Lower leg skin (tissue), 3 donors: ENCODE results near the gene SLC22A16.

Source experiments
- POLR2A ChIP-seq, 2 donors: fragments of 450-650 bp; IDR thresholded peaks; one replicate each; pipeline ENCODE4 v1.6.1; 2016 to 2017; ENCODE audit warnings: antibody characterized with exemption in 2 of 2, mild to moderate bottlenecking in 1 of 2, moderate library complexity in 1 of 2
- TF ChIP-seq, protein P1 (sequence below), 3 donors: fragments of 450-650 bp; IDR thresholded peaks; one replicate each; pipeline ENCODE4 v1.5.1; 2016; ENCODE audit warnings: antibody characterized with exemption in 3 of 3, mild to moderate bottlenecking in 3 of 3, moderate library complexity in 2 of 3

DNA sequence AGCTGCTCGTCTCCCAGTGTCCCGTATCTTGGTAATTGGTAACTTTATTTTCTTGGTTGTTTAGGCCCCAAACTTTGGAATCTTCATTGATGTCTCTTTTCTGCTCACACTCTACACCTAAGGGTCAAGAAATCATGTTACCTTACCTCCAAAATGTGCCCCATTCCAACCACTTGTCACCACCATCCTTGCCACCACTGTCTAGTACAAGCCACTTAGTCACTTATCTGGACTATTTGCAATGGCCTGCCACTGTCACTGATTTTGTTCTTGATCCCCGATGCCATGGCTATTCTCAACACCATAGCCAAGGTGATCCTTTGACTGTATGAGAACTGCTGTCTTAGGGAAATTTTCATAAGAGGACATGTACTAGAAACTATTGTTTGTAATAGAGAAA is 46.0 kb upstream of the SLC22A16 start:
- TF ChIP-seq, protein P1, sequence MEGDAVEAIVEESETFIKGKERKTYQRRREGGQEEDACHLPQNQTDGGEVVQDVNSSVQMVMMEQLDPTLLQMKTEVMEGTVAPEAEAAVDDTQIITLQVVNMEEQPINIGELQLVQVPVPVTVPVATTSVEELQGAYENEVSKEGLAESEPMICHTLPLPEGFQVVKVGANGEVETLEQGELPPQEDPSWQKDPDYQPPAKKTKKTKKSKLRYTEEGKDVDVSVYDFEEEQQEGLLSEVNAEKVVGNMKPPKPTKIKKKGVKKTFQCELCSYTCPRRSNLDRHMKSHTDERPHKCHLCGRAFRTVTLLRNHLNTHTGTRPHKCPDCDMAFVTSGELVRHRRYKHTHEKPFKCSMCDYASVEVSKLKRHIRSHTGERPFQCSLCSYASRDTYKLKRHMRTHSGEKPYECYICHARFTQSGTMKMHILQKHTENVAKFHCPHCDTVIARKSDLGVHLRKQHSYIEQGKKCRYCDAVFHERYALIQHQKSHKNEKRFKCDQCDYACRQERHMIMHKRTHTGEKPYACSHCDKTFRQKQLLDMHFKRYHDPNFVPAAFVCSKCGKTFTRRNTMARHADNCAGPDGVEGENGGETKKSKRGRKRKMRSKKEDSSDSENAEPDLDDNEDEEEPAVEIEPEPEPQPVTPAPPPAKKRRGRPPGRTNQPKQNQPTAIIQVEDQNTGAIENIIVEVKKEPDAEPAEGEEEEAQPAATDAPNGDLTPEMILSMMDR (IDR thresholded peaks at IDR 0.05) = no peak
- TF ChIP-seq POLR2A (IDR thresholded peaks at IDR 0.05) = no peak
